ENCODE data around the gene RCBTB1. TPM values are rescaled to one million over a fixed set of nuclear protein-coding genes. Genes with fewer than 3 reads are reported as not detected.

The RCBTB1 gene
- total and polyA plus RNA-seq, 2 donors (not counting 3 experiments of a cell fraction or from before 2014, with no cell fraction given): 12.1 to 23.8 TPM

DNA sequence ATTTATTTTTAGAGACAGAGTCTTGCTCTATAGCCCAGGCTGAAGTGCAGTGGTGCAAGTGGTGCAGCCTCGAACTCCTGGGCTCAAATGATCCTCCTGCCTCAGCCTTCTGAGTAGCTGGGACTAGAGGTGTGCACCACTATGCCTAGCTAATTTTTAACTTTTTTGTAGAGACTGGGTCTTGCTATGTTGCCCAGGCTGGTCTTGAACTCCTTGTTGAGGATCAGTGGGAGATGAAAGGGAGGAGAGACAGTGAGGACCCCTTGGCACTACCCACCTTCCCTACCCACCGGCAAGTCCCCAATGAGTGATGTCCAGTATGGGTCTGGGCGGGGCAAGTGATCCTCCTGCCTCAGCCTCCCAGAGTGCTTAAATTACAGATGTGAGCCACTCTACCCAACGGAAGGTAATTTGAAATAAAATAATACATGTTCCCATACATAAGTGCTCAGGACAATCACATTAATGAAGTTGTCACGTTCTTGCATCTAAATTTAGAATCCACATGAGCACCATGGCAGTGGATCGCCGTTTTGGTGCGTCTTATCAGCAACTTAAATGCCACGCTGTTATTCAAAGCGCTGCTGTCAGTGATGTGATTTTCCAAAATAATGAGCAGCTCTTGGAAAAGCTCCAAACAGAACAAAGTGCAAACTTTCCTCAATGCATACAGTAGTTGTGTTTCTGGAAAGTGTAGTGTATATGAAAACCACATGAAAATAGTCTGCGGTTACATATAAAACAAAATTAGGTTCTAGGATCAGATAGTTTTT, 37.0 kb upstream of the RCBTB1 start:
- Histone ChIP-seq H3K9me3 (replicated peaks; ENCODE audit: control insufficient read depth, insufficient read depth, low read length) (no peaks in the 10 kb centered on the region), H2AFZ (ENCODE audit: low read depth, low read length) (no peak overlapping the region), H3K4me2 (ENCODE audit: insufficient read depth, low read length) (no peak overlapping the region), H3K4me3 (replicated peaks in 1 of 3; ENCODE audit: insufficient read depth in 1 of 3, low read depth in 1 of 3, low read length in 3 of 3) (no peak overlapping the region), H4K20me1 (replicated peaks; ENCODE audit: control insufficient read depth, extremely low read depth, insufficient read depth, low read length) (no peaks in the 10 kb centered on the region), H3K79me2 (ENCODE audit: control insufficient read depth, insufficient read depth, low read length) (no peaks in the 10 kb centered on the region), H3K27me3 (ENCODE audit: control insufficient read depth in 2 of 2, insufficient read depth in 2 of 2, low read length in 2 of 2) (peaks cover 0 to 4% of the 10 kb centered on the region in 2 experiments), H3K4me1 (ENCODE audit: control insufficient read depth, extremely low read depth, insufficient read depth, low read length) (no peaks in the 10 kb centered on the region), H3K9me1 (replicated peaks; ENCODE audit: control insufficient read depth, extremely low read depth, insufficient read depth, low read length) (no peaks in the 10 kb centered on the region), H3K36me3 (ENCODE audit: control insufficient read depth in 2 of 2, extremely low read depth in 1 of 2, insufficient read depth in 2 of 2, low read length in 2 of 2) (no peaks in the 10 kb centered on the region), H3K27ac (ENCODE audit: insufficient read depth, low read depth, low read length) (no peak overlapping the region), H3K9ac (replicated peaks; ENCODE audit: extremely low read depth, insufficient read depth, low read length) (no peak overlapping the region)
- DNase-seq (ENCODE audit: low read depth, low spot score) (peak; percentile 69), FAIRE-seq (no peak)
- TF ChIP-seq GATA2 (IDR thresholded peaks at IDR 0.05; ENCODE audit: insufficient read depth, insufficient read length, low read depth, low read length): no peak
- TF ChIP-seq, protein P1, sequence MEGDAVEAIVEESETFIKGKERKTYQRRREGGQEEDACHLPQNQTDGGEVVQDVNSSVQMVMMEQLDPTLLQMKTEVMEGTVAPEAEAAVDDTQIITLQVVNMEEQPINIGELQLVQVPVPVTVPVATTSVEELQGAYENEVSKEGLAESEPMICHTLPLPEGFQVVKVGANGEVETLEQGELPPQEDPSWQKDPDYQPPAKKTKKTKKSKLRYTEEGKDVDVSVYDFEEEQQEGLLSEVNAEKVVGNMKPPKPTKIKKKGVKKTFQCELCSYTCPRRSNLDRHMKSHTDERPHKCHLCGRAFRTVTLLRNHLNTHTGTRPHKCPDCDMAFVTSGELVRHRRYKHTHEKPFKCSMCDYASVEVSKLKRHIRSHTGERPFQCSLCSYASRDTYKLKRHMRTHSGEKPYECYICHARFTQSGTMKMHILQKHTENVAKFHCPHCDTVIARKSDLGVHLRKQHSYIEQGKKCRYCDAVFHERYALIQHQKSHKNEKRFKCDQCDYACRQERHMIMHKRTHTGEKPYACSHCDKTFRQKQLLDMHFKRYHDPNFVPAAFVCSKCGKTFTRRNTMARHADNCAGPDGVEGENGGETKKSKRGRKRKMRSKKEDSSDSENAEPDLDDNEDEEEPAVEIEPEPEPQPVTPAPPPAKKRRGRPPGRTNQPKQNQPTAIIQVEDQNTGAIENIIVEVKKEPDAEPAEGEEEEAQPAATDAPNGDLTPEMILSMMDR (IDR thresholded peaks at IDR 0.05; ENCODE audit: extremely low read depth in 1 of 2, insufficient read depth in 1 of 2, low read depth in 1 of 2, low read length in 2 of 2): no peak
- no peak for TF ChIP-seq MYC (IDR thresholded peaks at IDR 0.05; ENCODE audit: low read depth, low read length)
- CTCF ChIA-PET: no interaction called here
- intact Hi-C loops (cut with micrococcal nuclease): no loop called here
- POLR2A ChIA-PET: no interaction called here
- dilution Hi-C loops (cut with MboI; ENCODE audit: extremely low pct_ligation_motif_present, low sequenced_read_pairs): no loop called here
- BruUV-seq (replicated peaks): no TSS peak

DNA sequence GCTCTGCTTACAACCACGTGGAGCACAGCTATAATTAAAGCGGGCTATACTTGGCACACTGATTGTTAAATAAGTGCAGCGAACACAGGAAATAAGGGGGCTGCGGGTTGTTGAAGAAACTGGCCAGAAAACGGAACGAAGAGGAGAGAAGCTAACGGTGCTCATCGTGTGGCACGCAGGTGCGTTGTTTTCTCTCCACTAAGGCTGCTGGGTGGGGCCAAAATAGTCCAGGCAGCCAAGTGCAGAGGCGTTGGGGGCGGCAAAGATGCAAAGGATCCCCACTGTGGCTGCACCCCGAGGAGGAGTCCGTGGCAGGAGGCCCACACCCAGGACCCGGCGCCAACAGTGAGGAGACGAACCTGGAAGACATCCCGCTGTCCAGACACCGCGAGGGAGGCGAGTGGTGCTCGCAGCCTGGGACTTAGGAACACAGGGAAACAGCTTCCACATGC, 34.8 kb upstream of the RCBTB1 start:
- no peak for FAIRE-seq
- dilution Hi-C loops (cut with MboI; ENCODE audit: extremely low pct_ligation_motif_present, low sequenced_read_pairs): no loop called here
- CTCF ChIA-PET: interaction anchor here (1.4 to 1.5 kb wide), 2 partner anchors 8 to 18 kb away, joined by 3 read pairs; no protein-coding TSS in a partner anchor

More for the DNA sequence above, 34.8 kb upstream of the RCBTB1 start:
- POLR2A ChIA-PET: no interaction called here
- H3K4me3 ChIP-seq (replicated peaks in 1 of 3; ENCODE audit: insufficient read depth in 1 of 3, low read depth in 1 of 3, low read length in 3 of 3): no peak overlapping the region
- no peaks in the 10 kb centered on the region for H3K79me2 ChIP-seq (ENCODE audit: control insufficient read depth, insufficient read depth, low read length)
- intact Hi-C loops (cut with micrococcal nuclease): no loop called here
- H4K20me1 ChIP-seq (replicated peaks; ENCODE audit: control insufficient read depth, extremely low read depth, insufficient read depth, low read length): no peaks in the 10 kb centered on the region
- BruUV-seq (replicated peaks): no TSS peak
- no peak overlapping the region for H3K27ac ChIP-seq (ENCODE audit: insufficient read depth, low read depth, low read length)
- no peaks in the 10 kb centered on the region for H3K36me3 ChIP-seq (ENCODE audit: control insufficient read depth in 2 of 2, extremely low read depth in 1 of 2, insufficient read depth in 2 of 2, low read length in 2 of 2)
- no peak overlapping the region for H3K4me2 ChIP-seq (ENCODE audit: insufficient read depth, low read length)
- DNase-seq (ENCODE audit: low read depth, low spot score): no peak
- H3K9me3 ChIP-seq (replicated peaks; ENCODE audit: control insufficient read depth, insufficient read depth, low read length): no peaks in the 10 kb centered on the region
- peaks cover 0 to 4% of the 10 kb centered on the region in 2 experiments for H3K27me3 ChIP-seq (ENCODE audit: control insufficient read depth in 2 of 2, insufficient read depth in 2 of 2, low read length in 2 of 2)
- H3K4me1 ChIP-seq (ENCODE audit: control insufficient read depth, extremely low read depth, insufficient read depth, low read length): peaks cover 15% of the 10 kb centered on the region
- TF ChIP-seq MYC (IDR thresholded peaks at IDR 0.05; ENCODE audit: low read depth, low read length): no peak
- TF ChIP-seq, protein P1 (IDR thresholded peaks at IDR 0.05; ENCODE audit: extremely low read depth in 1 of 2, insufficient read depth in 1 of 2, low read depth in 1 of 2, low read length in 2 of 2): no peak
- TF ChIP-seq EZH2 (IDR thresholded peaks at IDR 0.05; ENCODE audit: borderline replicate concordance, low read depth, low read length, severe bottlenecking): no peak
- TF ChIP-seq, protein P2, sequence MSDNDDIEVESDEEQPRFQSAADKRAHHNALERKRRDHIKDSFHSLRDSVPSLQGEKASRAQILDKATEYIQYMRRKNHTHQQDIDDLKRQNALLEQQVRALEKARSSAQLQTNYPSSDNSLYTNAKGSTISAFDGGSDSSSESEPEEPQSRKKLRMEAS (IDR thresholded peaks at IDR 0.05; ENCODE audit: insufficient read depth, insufficient read length): no peak
- no peak for TF ChIP-seq POLR2AphosphoS5 (IDR thresholded peaks at IDR 0.05; ENCODE audit: insufficient read depth, low read depth, low read length)
- no peak for TF ChIP-seq GATA2 (IDR thresholded peaks at IDR 0.05; ENCODE audit: insufficient read depth, insufficient read length, low read depth, low read length)
- TF ChIP-seq FOS (IDR thresholded peaks at IDR 0.05; ENCODE audit: borderline replicate concordance, insufficient read depth, low read length): no peak
- no peak for TF ChIP-seq JUN (IDR thresholded peaks at IDR 0.05; ENCODE audit: borderline replicate concordance, insufficient read depth, insufficient read length, low read depth)
- TF ChIP-seq POLR2A (IDR thresholded peaks at IDR 0.05; ENCODE audit: low read depth, low read length): no peak
- no peak overlapping the region for H3K9ac ChIP-seq (replicated peaks; ENCODE audit: extremely low read depth, insufficient read depth, low read length)
- no peaks in the 10 kb centered on the region for H3K9me1 ChIP-seq (replicated peaks; ENCODE audit: control insufficient read depth, extremely low read depth, insufficient read depth, low read length)
- H2AFZ ChIP-seq (ENCODE audit: low read depth, low read length): no peak overlapping the region
